Stimulated activated CD8-positive, alpha-beta memory T cell treated with anti-CD3 and anti-CD28 coated beads, Interleukin-12 subunit alpha, Interleukin-12 subunit beta, amount 100 ng/mL, for 24 hours (primary cell): ENCODE measurements around the gene HEYL.

Experiments used
- DNase-seq: peaks from one replicate; pipeline ENCODE4 v3.0.0-alpha.2; 2020; ENCODE audit errors: extremely low read depth

The HEYL gene

GRCh38 chr1:39666772-39667171, 27.3 kb upstream of the HEYL start:
- no peak for DNase-seq

GRCh38 chr1:39663559-39663958, 24.1 kb upstream of the HEYL start:
- no peak for DNase-seq

GRCh38 chr1:39662861-39663260, 23.4 kb upstream of the HEYL start:
- no peak for DNase-seq

- DNase-seq, result no peak
Observed at GRCh38 chr1:39659538-39659937, 20.1 kb upstream of the HEYL start.

- no peak for DNase-seq
Observed at GRCh38 chr1:39659110-39659509, 19.7 kb upstream of the HEYL start.

- peak; percentile 47 for DNase-seq
Observed at GRCh38 chr1:39657923-39658485, 18.6 kb upstream of the HEYL start.

GRCh38 chr1:39657402-39657801, 18.0 kb upstream of the HEYL start:
- no peak for DNase-seq

- DNase-seq, result no peak
Observed at GRCh38 chr1:39656391-39656790, 16.9 kb upstream of the HEYL start.

- no peak for DNase-seq
Observed at GRCh38 chr1:39655578-39656268, 16.3 kb upstream of the HEYL start.

GRCh38 chr1:39654291-39654690, 14.8 kb upstream of the HEYL start:
- DNase-seq, result no peak

- DNase-seq, result peak; percentile 19
Observed at GRCh38 chr1:39653546-39654031, 14.1 kb upstream of the HEYL start.

- no peak for DNase-seq
Observed at GRCh38 chr1:39652554-39652953, 13.1 kb upstream of the HEYL start.

GRCh38 chr1:39652105-39652504, 12.7 kb upstream of the HEYL start:
- no peak for DNase-seq

- DNase-seq, result no peak
Observed at GRCh38 chr1:39650431-39650830, 11.0 kb upstream of the HEYL start.

GRCh38 chr1:39649636-39650185, 10.3 kb upstream of the HEYL start:
- no peak for DNase-seq

- DNase-seq, result no peak
Observed at GRCh38 chr1:39648496-39648895, 9.1 kb upstream of the HEYL start.

GRCh38 chr1:39647247-39647646, 7.8 kb upstream of the HEYL start:
- DNase-seq, result no peak

GRCh38 chr1:39646232-39647081, 7.0 kb upstream of the HEYL start:
- DNase-seq, result no peak

GRCh38 chr1:39645411-39646043, 6.1 kb upstream of the HEYL start:
- DNase-seq, result no peak

- no peak for DNase-seq
Observed at GRCh38 chr1:39643705-39644104, 4.3 kb upstream of the HEYL start.

- DNase-seq, result no peak
Observed at GRCh38 chr1:39642796-39643195, 3.4 kb upstream of the HEYL start.

- DNase-seq, result no peak
Observed at GRCh38 chr1:39640861-39641260, 1.4 kb upstream of the HEYL start.
